GM12872 (cell line): ENCODE results near the gene CTSO.

Experiments used
- CTCF ChIP-seq: IDR thresholded peaks from 3 replicates; pipeline ENCODE4 v1.5.1; 2011; ENCODE audit warnings: low read depth, mild to moderate bottlenecking, low read length, moderate library complexity; ENCODE audit not compliant: insufficient read depth

CTSO gene

GRCh38 chr4:155914782-155915181, 38.9 kb downstream of the CTSO start:
- no peak for TF ChIP-seq CTCF

- no peak for TF ChIP-seq CTCF
These were observed 41.8 kb downstream of the CTSO start for GRCh38 chr4:155911905-155912304.

GRCh38 chr4:155909615-155910226, 43.9 kb downstream of the CTSO start:
- TF ChIP-seq CTCF: no peak

- TF ChIP-seq CTCF: no peak
These were observed 45.2 kb downstream of the CTSO start for GRCh38 chr4:155908187-155909139.

- TF ChIP-seq CTCF: no peak
These were observed 46.1 kb downstream of the CTSO start for GRCh38 chr4:155907556-155907955.

GRCh38 chr4:155906554-155907247, 47.0 kb downstream of the CTSO start:
- TF ChIP-seq CTCF: no peak

GRCh38 chr4:155904331-155904730, 49.3 kb downstream of the CTSO start:
- TF ChIP-seq CTCF: no peak
